ENCODE results near the gene KCNK7.

KCNK7 gene

GRCh38 chr11:65558002-65558929 is 37.3 kb downstream of the KCNK7 start, which contains the start of gene LTBP3:
LTBP3 (minus strand) TSS chr11:65558359; CDS start chr11:65557959, 400 bp downstream.
- DNase-seq (ENCODE audit: low spot score), result peak; percentile 84
- TF ChIP-seq, protein P1, sequence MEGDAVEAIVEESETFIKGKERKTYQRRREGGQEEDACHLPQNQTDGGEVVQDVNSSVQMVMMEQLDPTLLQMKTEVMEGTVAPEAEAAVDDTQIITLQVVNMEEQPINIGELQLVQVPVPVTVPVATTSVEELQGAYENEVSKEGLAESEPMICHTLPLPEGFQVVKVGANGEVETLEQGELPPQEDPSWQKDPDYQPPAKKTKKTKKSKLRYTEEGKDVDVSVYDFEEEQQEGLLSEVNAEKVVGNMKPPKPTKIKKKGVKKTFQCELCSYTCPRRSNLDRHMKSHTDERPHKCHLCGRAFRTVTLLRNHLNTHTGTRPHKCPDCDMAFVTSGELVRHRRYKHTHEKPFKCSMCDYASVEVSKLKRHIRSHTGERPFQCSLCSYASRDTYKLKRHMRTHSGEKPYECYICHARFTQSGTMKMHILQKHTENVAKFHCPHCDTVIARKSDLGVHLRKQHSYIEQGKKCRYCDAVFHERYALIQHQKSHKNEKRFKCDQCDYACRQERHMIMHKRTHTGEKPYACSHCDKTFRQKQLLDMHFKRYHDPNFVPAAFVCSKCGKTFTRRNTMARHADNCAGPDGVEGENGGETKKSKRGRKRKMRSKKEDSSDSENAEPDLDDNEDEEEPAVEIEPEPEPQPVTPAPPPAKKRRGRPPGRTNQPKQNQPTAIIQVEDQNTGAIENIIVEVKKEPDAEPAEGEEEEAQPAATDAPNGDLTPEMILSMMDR (IDR thresholded peaks at IDR 0.05; ENCODE audit: extremely low read depth, missing control alignments), result no peak

- DNase-seq (ENCODE audit: low spot score), result no peak
- TF ChIP-seq, protein P1 (IDR thresholded peaks at IDR 0.05; ENCODE audit: extremely low read depth, missing control alignments), result no peak
Measured at GRCh38 chr11:65557280-65558001, 38.2 kb downstream of the KCNK7 start.

GRCh38 chr11:65556470-65557279 is 38.9 kb downstream of the KCNK7 start:
- TF ChIP-seq, protein P1 (IDR thresholded peaks at IDR 0.05; ENCODE audit: extremely low read depth, missing control alignments), result no peak
- DNase-seq (ENCODE audit: low spot score), result no peak

DNA sequence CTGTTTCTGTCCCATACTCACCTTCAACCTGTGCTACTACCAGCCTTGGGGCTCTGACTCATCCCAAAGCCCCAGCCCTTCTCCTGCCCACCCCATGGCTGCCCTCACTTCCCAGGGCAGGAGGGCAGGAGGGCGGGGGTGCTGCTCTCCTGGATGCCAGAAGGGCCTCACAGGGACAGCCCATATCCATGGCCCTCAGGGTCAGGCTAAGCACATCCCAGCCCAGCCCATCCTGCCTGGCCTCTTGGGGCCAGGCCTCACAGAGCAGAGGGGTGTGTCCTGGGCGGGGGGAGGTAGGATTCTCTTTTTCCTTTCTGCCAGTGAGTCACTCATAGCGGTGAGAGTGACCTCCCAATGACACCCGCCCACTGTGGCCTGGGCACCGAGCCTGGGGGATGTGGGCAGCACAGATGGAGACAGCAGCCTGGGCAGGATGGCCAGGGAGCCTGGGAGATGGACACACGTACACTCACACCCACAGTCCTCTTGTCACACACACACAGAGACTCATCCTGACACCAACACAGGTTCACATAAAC is 39.8 kb downstream of the KCNK7 start:
- TF ChIP-seq, protein P1 (IDR thresholded peaks at IDR 0.05; ENCODE audit: extremely low read depth, missing control alignments), result no peak
- DNase-seq (ENCODE audit: low spot score), result no peak

- TF ChIP-seq, protein P1 (IDR thresholded peaks at IDR 0.05; ENCODE audit: extremely low read depth, missing control alignments), result no peak
- DNase-seq (ENCODE audit: low spot score), result no peak
Measured at GRCh38 chr11:65554842-65555430, 40.7 kb downstream of the KCNK7 start.

DNA sequence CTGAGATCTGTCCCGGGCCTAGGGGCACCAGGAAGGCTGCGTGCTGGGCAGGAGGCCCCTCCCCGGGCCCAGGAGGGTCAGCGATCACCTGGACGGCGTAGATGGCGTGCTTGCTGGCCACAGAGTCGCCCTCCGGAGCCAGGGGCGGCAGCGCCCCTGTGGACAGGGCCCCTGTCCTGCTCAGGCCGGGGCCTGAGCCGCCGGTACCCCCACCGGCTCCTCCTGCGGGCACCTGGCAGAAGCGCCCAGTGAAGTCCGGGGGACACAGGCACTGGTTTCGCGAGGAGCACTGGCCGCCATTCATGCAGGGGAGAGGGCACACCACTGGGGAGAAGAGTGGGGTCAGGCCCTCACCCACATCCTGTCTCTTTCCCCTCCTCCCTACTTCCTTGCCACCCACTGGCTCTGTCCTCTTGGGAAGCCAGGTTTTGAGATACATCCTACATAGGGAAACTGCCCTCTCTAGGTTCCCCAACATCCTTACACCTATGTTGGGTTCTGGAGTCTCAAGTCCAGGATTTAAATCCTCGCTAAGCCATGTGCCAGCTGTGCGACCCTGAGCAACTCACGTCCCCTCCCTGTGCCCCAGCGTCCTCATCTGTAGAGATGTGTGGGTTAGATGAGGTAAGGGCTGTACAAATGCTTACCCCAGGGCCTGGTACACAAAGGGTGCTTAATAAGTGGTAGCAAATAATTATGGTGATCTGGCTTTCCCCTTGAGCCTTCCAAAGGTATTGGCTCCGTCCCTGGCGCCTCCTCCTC is 41.4 kb downstream of the KCNK7 start:
- TF ChIP-seq, protein P1 (IDR thresholded peaks at IDR 0.05; ENCODE audit: extremely low read depth, missing control alignments), result no peak
- no peak for DNase-seq (ENCODE audit: low spot score)

All from GM20000 (cell line).